Activated CD4-positive, alpha-beta T cell treated with anti-CD3 and anti-CD28 coated beads for 48 hours (primary cell): ENCODE measurements around the gene KCNMB2.
"Not testable (repeated sequence)": the region's sequence is repeated elsewhere in the genome, so short reads cannot be mapped to it uniquely, and the experiment has no call there.

Source experiments
- DNase-seq: peaks from one replicate; pipeline ENCODE4 v3.0.0-alpha.2; 2020

Gene KCNMB2

GRCh38 chr3:178706411-178706810, 170.2 kb downstream of the KCNMB2 start:
- no peak for DNase-seq

DNA sequence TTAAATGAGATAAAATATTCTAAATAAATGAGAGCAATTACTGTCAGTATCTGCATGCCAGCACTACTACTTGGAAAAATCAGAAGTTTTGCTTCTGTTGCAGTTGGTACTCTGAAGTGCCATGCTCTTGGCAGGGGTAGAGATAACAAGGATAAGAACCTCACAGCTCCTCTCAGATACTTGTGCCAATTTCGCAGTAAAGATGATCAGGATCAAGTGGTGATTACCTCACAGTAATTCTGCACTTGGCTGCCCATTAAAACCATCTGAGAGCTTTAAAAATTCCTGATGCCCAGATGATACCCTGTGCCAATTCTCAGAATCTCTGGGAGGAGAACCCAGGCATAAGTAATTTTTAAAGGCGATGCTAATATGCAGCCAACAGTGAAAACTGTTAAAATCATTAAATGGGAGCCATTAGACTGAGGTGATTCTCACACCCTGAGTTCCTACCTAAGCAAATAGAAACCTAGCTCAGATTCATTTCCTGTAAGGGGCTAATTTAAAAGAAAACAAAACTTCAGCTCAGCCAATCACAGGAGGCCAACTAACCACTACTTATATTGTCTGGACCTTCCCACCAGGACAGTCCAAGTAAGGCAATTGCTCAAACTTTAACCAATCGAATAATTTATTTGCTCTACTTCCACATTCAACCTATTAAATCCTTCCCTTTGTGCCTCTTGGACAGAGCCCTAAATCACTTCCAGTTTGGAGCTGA, 171.2 kb downstream of the KCNMB2 start:
- no peak for DNase-seq

DNA sequence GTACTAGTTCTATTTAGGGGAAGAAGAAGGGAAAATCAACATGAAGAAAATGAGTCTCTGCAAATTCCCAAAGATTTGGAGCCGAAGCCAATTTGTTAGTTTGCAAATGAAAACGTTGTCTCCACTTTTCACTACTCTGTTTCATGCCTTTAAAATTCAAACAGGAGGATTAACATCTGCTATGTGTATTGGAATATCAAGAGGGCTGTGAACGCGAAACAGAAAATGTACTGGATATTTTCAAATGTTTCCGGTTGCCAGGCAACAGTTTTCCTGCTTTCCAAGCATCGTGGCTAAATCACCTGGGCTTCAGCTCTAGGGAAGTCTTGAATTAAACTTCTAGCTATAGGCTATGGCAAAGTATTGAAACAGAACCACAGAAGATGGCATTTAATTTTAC, 172.8 kb downstream of the KCNMB2 start:
- no peak for DNase-seq

- no peak for DNase-seq
Measured at GRCh38 chr3:178711753-178712152, 175.5 kb downstream of the KCNMB2 start.

DNA sequence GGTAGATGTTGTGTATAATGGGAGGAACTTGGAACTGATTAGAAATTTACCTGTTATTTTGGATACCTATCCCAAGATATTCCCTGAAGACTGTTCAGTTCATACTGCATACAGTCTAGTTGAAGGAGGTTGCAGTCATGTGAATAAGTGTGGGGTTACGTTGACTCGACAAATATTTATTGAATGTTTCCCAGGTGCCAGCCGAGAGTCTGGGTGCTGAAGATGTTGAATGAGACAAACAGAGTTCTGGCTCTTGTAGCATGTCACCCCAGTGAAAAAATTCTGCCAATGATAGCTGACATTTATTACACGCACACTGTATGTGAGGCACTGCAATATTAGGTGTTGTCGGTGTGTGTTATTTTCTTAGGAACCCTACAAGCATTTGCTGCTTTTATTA, 176.0 kb downstream of the KCNMB2 start:
- no peak for DNase-seq

GRCh38 chr3:178714925-178715832, 178.9 kb downstream of the KCNMB2 start:
- no peak for DNase-seq

DNA sequence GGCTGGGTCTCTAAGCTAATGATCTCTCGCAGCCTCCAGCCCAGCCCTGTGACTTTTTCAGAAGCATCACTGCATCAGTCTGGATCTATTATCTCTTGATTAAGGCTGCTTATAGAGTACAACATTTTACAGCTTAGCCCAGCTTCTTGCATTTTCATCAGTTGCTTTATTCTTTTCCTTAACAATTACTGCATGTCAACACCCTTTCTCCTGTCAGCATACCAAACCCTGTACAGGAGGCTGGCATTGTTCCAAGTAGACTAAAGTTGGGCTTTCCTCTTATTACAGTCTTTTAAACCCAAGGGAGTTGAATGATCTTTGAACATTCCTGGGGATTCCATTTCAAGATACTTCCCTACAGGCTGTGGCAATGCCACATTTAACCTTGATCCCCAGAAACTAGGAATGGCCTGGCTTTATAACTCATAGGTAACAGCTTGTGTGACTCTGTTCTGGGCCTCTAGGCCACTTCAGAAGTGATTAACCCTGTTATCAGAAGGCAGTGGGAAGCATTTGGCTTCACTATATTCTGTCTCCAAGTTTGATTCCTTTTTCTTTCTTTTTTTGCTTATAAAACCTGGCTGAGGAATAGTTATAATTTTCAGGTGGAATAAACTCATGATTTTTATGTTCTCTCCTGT, 182.9 kb downstream of the KCNMB2 start:
- DNase-seq: no peak

DNA sequence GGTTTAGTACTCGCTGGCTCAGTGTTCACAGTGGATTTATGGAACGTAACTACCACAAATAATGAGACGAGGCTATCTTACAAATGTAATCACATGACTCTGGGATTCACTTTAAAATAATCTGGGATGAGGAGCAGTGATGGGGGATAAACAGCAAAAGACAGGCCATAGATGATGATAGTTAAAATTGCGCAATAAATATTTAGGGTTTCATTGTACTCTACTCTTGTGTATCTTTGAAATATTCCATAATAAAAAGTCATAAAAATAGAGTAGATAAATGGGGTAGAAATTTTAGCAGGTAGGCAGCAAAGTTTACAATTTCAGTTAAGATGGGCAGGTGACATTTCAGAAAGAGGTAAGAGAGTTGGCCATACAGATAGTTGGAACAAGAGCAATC, 196.6 kb downstream of the KCNMB2 start:
- no peak for DNase-seq

DNA sequence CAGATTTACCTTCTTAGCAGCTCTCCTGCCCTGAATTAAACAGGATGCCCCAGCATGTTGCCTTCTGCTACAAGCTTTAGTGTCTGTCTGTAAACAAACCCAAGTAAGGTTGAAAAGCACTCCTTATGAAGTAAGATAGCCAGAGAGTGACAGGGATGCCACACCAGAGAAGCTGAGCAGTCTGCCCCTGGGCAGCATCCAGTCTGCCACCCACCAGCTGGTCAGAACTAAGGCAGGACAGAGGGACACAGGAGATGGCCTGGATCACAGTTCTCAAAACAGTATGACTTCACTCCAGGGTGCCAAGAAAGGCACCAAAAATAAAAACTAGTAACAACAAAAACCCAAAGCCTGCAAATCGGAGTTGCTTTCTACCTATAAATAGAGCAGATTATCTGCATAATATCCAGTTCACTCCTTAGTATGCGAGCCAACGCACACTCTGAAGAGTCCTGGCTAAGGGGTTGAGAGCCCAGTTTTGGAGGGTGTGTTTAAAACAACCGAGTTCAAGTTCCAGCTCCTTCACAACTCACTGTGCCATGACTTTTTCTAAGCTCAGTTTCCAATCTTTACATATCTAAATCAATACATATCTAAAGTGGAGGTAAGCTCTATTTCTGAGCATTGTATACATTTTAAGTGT, 198.9 kb downstream of the KCNMB2 start:
- no peak for DNase-seq

DNA sequence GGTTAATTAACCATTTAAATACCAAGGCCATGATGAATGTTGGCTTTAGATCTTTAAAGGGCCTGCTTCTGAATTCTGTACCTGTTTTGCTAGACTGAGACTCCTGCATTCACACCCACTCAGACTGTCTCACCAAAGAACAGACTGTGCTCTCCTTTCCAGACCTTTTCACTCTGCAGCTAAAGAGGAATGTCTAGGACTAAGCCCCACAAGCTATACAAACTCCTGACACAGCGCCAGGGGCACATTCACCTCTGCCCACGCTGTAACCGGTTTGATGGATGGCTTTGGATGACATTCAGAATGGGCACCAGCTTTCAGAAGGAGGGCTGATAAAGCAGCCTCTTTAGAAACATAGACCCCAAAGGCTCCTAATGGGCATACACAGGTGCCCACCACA, 200.1 kb downstream of the KCNMB2 start:
- no peak for DNase-seq

DNA sequence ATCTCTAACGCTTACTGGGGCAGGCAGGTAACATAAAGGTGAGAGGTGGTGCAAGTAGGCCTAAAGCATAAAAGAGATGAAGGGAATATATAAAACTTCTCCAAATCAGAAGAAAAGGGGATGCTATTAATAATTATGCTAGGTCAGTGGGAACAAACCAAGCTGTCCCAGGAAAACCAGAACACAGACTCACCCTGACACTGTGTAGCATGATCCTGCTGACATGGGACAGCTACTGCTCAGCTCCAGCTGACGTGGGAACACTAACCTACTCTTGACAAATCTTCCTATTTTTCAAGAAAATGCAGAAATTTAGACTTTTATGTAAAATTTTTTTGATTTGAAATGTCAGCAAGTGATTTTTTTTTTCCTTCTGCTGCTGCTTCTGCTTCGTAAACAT, 203.5 kb downstream of the KCNMB2 start:
- no peak for DNase-seq

DNA sequence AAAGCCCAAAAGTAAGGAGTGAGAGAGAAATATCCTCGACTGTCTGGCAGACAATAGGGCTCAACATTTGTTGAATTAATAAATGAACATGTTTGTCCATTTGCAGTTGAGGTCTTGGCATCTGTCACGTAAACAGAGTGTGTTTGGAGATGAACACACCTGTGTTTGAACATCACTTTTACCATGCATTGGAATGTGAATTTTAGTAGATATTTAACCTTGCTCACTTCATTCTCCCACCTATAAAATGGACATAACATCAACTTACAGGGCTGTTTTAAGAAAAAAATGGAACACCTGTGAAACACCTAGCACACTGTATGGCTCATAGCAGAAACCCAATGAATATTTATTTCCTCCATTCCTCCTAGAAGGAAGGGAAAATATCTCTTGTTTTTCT, 204.8 kb downstream of the KCNMB2 start:
- DNase-seq: no peak

- DNase-seq: no peak
Measured at GRCh38 chr3:178743297-178743696, 207.1 kb downstream of the KCNMB2 start.

GRCh38 chr3:178745861-178746655, 209.8 kb downstream of the KCNMB2 start:
- DNase-seq: not testable (repeated sequence)

- DNase-seq: no peak
Measured at GRCh38 chr3:178748874-178749273, 212.6 kb downstream of the KCNMB2 start.

- DNase-seq: no peak
Measured at GRCh38 chr3:178749471-178749870, 213.2 kb downstream of the KCNMB2 start.

GRCh38 chr3:178750639-178751300, 214.5 kb downstream of the KCNMB2 start:
- DNase-seq: no peak

GRCh38 chr3:178752843-178753242, 216.6 kb downstream of the KCNMB2 start:
- no peak for DNase-seq

- no peak for DNase-seq
Measured at GRCh38 chr3:178754852-178755510, 218.7 kb downstream of the KCNMB2 start.

DNA sequence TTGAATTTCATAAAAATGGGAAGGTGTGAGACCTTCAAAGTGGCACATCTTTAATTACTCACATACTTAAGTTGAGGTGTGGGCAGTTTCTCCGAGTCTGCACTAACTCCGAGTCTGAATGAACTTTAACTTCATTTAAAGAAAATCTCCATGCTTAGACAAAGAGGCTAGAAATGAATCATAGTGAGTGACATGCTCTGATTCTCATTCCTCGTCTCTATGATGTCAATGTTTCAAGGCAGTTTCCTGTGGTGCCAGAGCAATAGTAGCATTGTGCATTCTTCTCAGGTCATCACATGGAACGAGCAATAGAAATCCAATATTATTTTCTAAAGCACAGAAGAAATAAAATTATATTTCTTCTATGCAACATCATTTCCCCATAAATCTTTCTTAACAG, 224.8 kb downstream of the KCNMB2 start:
- DNase-seq: no peak

DNA sequence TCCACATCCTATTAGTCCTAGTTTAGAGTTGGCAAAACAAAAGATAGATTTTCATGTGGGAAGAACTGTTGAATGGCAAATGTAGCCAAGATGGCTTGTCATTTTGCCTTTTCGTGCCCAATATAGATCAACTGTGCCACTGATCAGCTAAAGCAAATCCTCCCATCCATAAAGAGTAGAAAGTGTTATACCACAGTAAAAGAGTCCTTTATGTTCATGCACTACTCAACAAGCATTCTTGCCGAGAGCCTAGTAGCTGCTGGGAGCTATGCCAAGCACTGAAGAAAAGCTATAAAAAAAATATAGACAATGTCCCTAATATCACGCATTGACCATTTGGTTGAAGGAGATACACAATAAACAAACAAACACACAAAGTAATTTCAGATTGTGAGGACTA, 225.2 kb downstream of the KCNMB2 start:
- no peak for DNase-seq
